Fibroblast of villous mesenchyme (primary cell): Measurements from ENCODE around the gene ANKHD1. TPM values are rescaled to one million over a fixed set of nuclear protein-coding genes. Genes with fewer than 3 reads are reported as not detected.

Experiments used
- DNase-seq: peaks from one replicate; pipeline ENCODE4 v3.0.0-alpha.2; 2010; ENCODE audit warnings: low read depth
- H3K4me3 ChIP-seq: 2 replicates; pipeline ENCODE4 v1.5.1; 2011; ENCODE audit warnings: low read depth, mild to moderate bottlenecking, low read length
- total RNA-seq: library from RNA; depleted of rRNA; stranded (reverse); fragments of >200 nt; gene quantifications from 2 replicates; pipeline ENCODE4 v1.2.3, GENCODE V29; 2012
- TF ChIP-seq, protein P1 (sequence below): IDR thresholded peaks from 2 replicates; pipeline ENCODE4 v1.5.1; 2012; ENCODE audit warnings: low read depth, mild to moderate bottlenecking, low read length; ENCODE audit not compliant: insufficient read depth

The ANKHD1 gene
- total RNA-seq, 1 donor = 64.8 TPM

DNA sequence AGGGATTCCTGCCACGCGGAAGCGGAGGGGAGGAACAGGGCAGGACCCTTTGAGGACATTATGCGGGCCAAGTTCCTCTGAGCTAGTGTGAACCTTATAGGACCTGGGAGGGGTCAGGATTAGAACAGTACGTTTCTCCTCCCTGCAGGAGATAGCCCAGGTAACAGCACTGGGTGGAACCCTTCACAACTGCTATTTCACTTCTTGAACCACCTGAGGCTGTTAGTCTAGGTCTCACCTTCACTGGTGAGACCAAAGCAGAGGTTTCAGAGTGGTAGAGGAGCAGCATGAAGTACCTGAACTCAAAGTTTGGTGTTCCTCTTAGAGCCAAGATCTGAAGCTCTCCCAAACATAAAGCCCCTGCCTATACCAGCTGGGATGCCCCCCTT lies 146.7 kb downstream of the ANKHD1 start:
- no peak for DNase-seq
- TF ChIP-seq, protein P1, sequence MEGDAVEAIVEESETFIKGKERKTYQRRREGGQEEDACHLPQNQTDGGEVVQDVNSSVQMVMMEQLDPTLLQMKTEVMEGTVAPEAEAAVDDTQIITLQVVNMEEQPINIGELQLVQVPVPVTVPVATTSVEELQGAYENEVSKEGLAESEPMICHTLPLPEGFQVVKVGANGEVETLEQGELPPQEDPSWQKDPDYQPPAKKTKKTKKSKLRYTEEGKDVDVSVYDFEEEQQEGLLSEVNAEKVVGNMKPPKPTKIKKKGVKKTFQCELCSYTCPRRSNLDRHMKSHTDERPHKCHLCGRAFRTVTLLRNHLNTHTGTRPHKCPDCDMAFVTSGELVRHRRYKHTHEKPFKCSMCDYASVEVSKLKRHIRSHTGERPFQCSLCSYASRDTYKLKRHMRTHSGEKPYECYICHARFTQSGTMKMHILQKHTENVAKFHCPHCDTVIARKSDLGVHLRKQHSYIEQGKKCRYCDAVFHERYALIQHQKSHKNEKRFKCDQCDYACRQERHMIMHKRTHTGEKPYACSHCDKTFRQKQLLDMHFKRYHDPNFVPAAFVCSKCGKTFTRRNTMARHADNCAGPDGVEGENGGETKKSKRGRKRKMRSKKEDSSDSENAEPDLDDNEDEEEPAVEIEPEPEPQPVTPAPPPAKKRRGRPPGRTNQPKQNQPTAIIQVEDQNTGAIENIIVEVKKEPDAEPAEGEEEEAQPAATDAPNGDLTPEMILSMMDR = no peak
- H3K4me3 ChIP-seq = peak overlapping the region; percentile 51

DNA sequence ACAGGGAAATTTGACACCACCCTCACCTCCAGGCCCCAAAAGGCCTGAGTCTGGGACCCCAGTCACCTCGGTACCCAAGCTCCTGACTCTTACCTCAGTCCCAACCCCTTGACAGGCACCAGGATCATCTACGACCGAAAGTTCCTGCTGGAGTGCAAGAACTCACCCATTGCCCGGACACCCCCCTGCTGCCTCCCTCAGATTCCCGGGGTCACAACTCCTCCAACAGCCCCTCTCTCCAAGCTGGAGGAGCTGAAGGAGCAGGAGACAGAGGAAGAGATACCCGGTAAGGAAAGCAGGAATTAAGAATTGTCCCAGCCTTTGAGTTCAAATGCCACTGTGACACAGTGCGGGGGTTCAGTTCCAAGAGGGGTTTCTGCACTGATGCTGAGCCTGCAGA lies 147.2 kb downstream of the ANKHD1 start:
- H3K4me3 ChIP-seq = no peak overlapping the region

DNA sequence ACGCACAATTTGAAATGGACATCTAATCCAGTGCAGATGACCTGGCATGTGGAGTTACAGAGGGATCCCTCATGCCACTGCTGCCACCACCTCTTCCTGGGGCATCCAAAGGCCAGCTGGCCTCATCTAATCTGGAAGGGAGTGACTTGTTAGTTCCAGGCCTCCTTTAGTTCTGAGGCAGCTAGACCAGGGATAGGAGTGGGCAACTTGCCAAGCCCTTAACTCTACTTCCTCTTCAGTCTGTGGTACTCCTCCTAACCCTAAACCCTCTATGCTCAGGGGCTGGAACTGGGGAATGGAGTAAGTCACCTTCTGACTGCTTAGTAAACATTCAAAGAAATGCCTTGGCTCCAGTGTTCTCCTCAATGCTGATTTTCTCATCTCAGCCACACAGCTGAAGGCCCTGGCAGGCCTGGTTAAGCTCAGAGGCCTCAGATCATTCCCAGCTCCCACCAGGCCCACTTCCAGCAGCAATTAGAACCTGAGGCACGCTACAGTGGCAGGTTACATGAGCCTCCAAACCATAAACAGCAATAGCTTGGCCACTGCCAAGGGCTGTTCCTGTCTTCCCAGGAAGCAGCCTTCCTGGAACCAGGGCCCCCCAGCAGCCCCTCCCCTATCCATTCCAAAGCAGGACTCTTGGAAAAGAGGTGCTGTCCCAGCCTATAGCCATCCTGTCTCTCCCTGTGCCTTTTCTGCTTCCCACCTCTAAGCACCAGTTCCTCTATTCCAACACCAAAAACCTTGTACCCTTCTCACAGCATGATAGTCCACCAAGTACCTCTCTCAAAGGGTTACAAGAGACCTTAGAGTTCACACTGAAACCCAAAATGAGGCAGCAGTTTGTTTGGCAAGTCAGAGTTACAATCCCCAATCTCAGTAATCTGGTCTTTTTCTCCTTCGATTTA lies 147.9 kb downstream of the ANKHD1 start:
- TF ChIP-seq, protein P1 = no peak
- H3K4me3 ChIP-seq = no peak overlapping the region
- DNase-seq = peak; percentile 76

More for the DNA sequence above, 147.2 kb downstream of the ANKHD1 start:
- no peak for DNase-seq
- TF ChIP-seq, protein P1 = no peak

DNA sequence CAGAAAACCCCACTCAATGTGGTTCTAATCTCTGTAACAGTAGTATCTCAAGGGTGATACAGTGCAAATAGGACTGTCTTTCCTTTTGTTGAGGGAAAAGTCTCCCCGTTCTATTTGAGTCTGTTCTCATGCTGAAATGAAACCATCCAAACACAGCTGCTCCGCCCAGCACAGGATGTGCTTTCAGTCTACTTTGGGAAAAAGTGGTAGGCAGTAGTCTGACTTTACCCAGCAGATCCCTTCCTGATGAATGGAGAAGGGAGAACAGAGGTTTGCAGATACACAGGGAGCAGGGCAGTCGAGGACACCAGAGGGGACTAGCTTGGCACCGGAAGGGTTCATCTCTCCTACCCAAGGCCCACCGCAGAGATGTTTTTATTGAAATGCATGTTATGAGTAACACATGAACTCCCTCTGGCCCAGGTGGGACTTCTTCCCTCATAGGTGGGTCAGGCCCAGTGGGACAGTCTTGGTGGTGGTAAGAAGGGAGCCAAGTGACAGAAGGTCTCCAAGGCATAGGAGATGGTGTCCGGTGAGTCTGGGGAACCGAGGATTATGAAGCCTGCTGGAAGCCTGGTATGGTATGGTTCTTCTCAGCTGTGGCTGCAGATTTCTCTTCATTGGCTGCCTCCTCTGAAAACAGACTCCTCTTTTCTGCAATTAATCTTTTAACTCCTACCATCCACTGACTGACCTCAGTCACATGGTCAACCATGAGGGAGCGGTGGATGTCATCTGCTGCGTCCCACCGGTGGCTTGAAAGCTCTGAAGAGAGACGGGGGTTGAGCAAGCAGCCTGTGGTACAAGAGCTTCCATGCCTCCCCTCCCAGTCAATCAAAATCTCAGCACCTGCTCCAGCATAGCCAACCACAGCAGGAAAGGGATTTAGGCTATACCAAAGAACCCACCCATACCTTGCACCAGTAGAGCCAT lies 148.8 kb downstream of the ANKHD1 start:
- no peak for DNase-seq

DNA sequence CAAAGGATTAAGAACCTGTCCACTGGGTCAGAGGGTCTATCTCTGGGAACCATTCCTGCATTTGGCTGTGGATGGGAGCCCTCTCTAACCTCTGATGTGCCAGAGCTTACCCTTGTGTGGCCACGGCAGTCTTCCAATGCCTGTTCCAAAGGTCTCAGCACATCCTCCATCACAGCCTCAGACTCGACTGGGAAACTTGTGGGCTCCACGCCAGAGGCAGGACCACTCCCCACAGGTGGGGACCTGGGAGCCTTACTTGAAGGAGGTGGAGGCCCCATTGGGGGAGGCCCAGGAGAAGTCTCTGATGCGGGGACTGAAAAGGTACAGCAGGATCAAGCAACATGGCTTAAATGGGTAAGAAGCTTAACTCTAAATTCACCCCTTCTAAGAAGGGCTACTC lies 150.2 kb downstream of the ANKHD1 start:
- H3K4me3 ChIP-seq = no peak overlapping the region
- TF ChIP-seq, protein P1 = no peak
- DNase-seq = no peak

More for the DNA sequence above, 148.8 kb downstream of the ANKHD1 start:
- no peak overlapping the region for H3K4me3 ChIP-seq
- TF ChIP-seq, protein P1 = no peak

DNA sequence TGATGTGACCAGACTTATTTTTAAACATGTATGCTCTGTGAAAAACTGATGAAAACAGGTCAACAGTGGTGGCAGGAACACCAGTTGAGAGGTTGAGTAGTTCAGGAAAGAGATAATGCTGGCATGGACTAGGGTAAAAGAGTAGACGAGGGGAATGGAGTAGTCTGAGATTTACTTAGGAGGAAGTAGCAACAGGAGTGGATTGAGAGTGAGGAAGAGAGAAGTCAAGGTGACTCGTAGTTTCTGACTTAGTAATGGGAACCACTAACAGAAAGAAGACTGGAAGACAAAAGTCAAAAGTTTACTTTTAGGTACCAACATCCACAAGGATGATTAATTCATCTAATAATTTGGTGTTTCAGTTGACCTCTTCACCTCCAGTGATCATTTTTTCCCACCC lies 152.0 kb downstream of the ANKHD1 start:
- TF ChIP-seq, protein P1 = no peak
- no peak overlapping the region for H3K4me3 ChIP-seq
- no peak for DNase-seq
